ENCODE measurements around the gene OTOS.
A peak's percentile ranks its signal among the peaks of the same experiment; 100 is the strongest.

OTOS gene

GRCh38 chr2:240139666-240140393 is 628 bp downstream of the OTOS start:
- no peak overlapping the region for H3K4me3 ChIP-seq
- H3K27ac ChIP-seq, result no peak overlapping the region

DNA sequence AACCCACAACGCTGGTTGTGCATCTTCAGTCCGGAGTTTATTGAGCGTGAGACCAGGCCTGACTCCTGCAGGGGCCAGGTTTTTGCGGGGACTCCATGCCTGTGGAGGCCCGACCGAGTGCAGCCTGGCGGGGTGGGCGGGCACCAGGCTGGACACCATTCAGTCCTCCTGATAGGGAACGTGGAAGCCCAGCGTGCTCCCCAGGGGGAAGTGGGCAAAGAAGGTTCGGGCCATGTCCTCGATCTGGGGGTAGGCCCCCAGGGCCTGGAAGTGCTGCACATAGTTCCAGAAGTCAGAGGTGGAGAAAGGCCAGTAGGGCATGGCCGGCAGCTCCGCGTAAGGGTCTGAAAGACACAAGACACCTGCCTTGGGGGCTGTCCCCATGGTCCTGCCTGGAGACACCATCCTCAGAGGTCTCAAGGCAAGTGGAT is 1.4 kb downstream of the OTOS start:
- H3K4me3 ChIP-seq, result no peak overlapping the region
- H3K27ac ChIP-seq, result no peak overlapping the region

- Histone ChIP-seq H3K27ac (no peak overlapping the region), H3K4me3 (no peak overlapping the region)
These were observed 2.0 kb downstream of the OTOS start for GRCh38 chr2:240138254-240138984.

- Histone ChIP-seq H3K4me3 (no peak overlapping the region), H3K27ac (no peak overlapping the region)
These were observed 2.7 kb downstream of the OTOS start for GRCh38 chr2:240137596-240138253.

GRCh38 chr2:240136671-240137292 is 3.7 kb downstream of the OTOS start:
- H3K4me3 ChIP-seq, result peak overlapping the region; percentile 77 to 100 (median 91)
- H3K27ac ChIP-seq, result peak overlapping the region in 20 of 21 experiments; percentile 65 to 94 (median 89)

DNA sequence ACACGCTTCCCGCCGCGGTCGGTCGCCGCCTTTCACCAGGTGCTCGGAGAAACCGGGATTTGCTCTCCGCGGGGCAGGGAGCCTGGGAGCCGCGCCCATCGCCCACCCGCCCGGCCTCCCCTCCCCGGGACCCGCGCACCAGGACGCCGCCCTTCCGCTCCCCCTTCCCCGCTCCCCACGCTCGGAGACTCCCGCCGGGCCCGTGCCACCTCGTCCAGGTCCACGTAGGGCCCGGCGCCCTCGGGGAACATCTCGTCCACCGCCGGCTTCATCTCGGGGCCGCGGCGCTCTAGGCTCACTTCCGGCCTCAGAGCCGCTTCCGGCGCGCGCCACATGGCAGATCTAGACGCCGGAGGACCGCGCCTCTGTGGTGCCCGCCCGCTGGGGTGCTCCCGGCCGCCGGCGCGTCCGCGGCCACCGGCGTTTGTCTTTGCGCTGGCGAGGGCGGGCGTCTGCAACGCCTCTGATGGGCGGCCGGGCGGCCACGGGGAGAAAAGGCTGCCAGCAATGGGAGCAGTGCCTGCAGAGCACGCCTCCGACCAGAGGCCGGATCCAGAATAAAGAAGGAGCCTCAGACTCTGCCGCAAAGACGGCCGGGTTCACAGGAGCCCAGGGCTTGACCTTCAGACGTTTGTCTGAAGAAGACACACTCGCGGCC is 4.3 kb downstream of the OTOS start, which contains the start of gene COPS9:
Gene COPS9, minus strand, starts transcription at position 293 of the 658 bp plus-strand sequence. Its CDS starts 21 bp downstream, at position 272.
- Histone ChIP-seq H3K27ac (peak within 1 kb of the TSS; percentile 27 to 94 (median 89)), H3K4me3 (peak within 1 kb of the TSS; percentile 77 to 100 (median 91))

DNA sequence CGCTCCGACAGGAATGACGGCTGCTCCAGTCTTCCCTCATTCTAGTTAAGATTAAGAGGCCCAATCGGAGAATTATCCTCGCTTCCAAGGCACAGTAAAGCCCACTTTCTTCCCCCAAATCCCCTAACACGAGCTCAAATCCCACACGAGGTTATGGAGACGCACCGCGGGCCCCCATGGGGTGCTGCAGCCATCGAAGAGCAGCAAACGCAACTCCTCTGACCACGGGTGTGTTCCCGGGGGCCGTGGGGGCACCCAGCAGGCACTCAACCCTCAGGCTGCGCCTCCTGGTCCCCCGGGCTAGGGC is 4.8 kb downstream of the OTOS start:
- peak overlapping the region; percentile 27 to 94 (median 89) for H3K27ac ChIP-seq
- H3K4me3 ChIP-seq, result peak overlapping the region; percentile 77 to 100 (median 91)

GRCh38 chr2:240134956-240135520 is 5.4 kb downstream of the OTOS start:
- H3K4me3 ChIP-seq, result peak overlapping the region; percentile 77 to 100 (median 91)

DNA sequence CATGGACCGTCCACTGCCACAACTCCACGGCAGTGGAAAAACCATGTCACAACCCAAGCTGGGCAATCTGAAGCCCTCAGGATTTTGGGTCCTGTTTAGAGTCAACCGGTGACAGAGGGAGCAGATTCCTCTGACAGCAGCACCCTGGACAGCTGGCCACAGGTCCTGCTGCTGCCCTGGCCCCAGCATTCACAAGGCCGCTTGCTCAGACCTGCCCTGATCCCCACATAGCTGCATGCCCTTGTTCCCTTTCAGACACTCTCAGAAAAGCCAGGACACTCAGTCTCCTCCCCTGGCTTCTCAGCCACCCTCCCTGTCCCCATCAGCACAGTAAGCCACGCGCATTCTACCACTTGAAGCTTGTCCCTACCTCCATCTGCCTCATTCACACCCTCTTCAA is 6.0 kb downstream of the OTOS start:
- no peak overlapping the region for H3K27ac ChIP-seq
- H3K4me3 ChIP-seq, result peak overlapping the region in 1 of 7 experiments; percentile 99

More at GRCh38 chr2:240134956-240135520, 5.4 kb downstream of the OTOS start:
- H3K27ac ChIP-seq, result peak overlapping the region in 14 of 21 experiments; percentile 6 to 94 (median 89)

DNA sequence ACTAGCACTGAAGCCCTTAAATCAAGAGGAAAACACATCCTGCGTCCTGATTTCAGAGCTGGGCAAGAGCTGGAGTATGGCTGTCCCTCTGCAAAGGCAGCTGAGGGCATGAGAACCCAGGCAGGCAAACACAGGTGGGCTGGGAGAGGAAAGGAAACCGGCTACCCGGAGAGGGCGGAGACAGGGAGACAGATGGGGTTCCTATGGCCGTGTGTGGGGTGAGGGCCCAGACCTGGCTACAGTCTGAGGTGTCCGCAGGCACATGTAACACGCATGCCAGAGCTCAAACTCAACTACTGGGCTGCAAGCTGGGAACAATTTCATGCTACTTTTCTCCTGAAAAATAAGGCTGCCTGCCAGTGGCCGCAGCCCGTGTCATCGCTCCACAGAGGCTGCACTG is 7.1 kb downstream of the OTOS start:
- no peak overlapping the region for H3K27ac ChIP-seq

DNA sequence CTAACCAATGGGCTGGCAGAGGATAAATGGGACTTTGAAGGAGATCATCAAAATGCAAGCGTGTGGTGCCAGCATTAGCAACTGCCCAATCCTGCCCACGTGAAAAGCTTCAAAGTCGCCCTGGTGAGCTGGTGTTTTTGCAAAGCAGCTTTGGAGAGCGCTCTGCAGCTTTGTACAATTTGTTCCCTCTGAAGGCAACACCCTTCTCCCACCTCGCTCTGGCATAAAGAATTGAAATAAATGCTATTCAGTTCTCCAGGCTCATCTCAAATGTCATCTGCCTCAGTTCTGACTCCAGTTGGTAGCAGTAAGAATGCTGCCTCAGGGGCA is 7.8 kb downstream of the OTOS start:
- Histone ChIP-seq H3K4me3 (no peak overlapping the region), H3K27ac (no peak overlapping the region)

More for the DNA sequence above, 7.1 kb downstream of the OTOS start:
- H3K4me3 ChIP-seq, result no peak overlapping the region

- H3K4me3 ChIP-seq, result no peak overlapping the region
- H3K27ac ChIP-seq, result no peak overlapping the region
These were observed 8.4 kb downstream of the OTOS start for GRCh38 chr2:240131941-240132650.

GRCh38 chr2:240131296-240131695 is 9.2 kb downstream of the OTOS start:
- no peak overlapping the region for H3K27ac ChIP-seq
- H3K4me3 ChIP-seq, result no peak overlapping the region

GRCh38 chr2:240130393-240131195 is 9.9 kb downstream of the OTOS start:
- H3K4me3 ChIP-seq, result no peak overlapping the region
- no peak overlapping the region for H3K27ac ChIP-seq

DNA sequence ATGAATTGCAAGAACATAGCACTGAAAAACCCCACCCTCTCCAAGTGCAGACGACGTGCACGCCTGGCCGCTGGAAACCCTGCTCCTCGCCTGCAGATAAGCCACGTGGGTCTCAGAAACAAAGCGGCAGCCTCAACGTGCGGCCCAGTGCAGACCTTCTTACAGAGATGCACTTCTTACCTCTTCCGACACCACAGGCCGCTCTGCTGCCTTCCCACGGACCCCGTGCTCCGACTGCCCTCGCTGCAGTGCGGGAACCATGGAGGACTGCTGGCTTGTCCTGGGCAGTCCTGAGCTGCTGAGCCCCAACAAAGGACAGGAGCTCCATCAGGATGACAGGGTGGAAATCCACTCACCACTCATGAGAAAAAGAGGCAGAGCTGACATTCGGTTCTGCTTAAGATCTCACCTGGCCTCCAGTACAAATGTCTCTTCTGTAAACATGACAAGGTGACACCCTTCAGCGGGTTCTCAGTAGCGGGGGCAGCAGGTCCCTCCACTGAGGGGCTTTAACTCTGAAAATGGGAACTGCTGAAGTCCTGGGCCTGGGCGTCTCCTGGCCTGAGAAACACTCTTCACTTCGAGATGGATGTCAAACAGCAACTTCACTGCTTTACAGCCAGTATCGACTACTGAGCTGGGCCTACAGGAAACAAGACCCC is 10.6 kb downstream of the OTOS start:
- H3K27ac ChIP-seq, result no peak overlapping the region
- no peak overlapping the region for H3K4me3 ChIP-seq

DNA sequence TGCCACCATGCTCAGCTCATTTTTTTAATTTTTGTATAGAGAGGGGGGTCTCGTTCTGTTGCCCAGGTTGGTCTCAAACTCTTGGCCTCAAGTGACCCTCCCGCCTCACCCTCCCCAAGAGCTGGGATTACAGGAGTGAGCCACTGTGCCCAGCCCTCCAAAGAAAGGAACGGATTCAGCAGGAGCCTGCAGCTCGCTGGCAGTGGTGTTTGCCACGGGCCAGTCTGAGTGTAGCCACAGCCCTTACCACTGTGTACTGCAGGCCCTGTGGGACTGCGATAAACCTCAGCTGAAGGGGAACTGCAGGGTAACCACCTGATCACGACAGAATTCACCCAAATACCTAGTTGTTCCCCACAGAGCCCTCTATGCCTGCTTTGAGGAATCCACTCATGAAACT is 11.1 kb downstream of the OTOS start:
- peak overlapping the region in 4 of 21 experiments; percentile 19 to 62 (median 46) for H3K27ac ChIP-seq
- no peak overlapping the region for H3K4me3 ChIP-seq

DNA sequence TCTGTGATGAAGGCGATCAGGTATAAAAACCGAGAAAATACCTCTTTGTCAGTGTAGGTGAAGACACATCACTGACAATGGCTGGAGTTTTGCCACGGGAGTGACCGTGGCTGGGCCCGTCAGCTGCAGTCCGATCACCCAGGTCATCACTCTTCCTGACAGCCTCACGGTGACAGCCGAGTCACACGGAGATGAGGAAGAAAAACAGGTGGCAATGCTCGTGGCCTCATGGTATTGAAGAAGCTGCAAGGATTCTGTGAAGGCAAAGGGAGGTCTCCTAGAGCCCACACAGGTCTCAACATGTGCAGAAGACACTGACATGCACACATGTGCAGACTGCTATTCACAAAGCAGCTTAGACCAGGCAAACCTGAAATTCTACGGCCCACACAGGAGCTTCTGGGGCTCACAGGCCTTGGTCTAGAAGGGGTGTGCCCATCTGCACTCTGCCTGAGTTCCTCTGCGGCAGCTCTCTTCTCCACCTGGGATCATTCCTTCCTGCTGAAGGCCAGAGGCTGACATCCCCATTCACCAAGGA is 11.8 kb downstream of the OTOS start:
- Histone ChIP-seq H3K27ac (peak overlapping the region in 6 of 21 experiments; percentile 16 to 72 (median 40)), H3K4me3 (no peak overlapping the region)

Data from skin epidermis (tissue), 12 donors.